Endothelial cell (in vitro differentiated cells): Measurements from ENCODE around the gene SLC25A24. TPM values are rescaled to one million over a fixed set of nuclear protein-coding genes. Genes with fewer than 3 reads are reported as not detected.
"Not testable (repeated sequence)": the region's sequence is repeated elsewhere in the genome, so short reads cannot be mapped to it uniquely, and the experiment has no call there.

Experiments
- DNase-seq: peaks from one replicate; pipeline ENCODE4 v3.0.0; 2021; ENCODE audit warnings: low spot score
- H3K27ac Mint-ChIP-seq: one replicate; pipeline ENCODE4 v1.8.0; 2021; ENCODE audit warnings: mixed read lengths, inconsistent platforms; ENCODE audit not compliant: unreplicated experiment
- H3K27me3 Mint-ChIP-seq: one replicate; pipeline ENCODE4 v1.8.0; 2021; ENCODE audit warnings: mild to moderate bottlenecking, moderate library complexity, mixed read lengths, inconsistent platforms; ENCODE audit not compliant: unreplicated experiment
- H3K36me3 Mint-ChIP-seq: one replicate; pipeline ENCODE4 v1.8.0; 2021; ENCODE audit warnings: mild to moderate bottlenecking, low read depth, mixed read lengths, inconsistent platforms; ENCODE audit not compliant: unreplicated experiment
- H3K4me1 Mint-ChIP-seq: one replicate; pipeline ENCODE4 v1.8.0; 2021; ENCODE audit warnings: mild to moderate bottlenecking, mixed read lengths, inconsistent platforms; ENCODE audit not compliant: unreplicated experiment
- H3K4me3 Mint-ChIP-seq: one replicate; pipeline ENCODE4 v1.8.0; 2021; ENCODE audit warnings: mild to moderate bottlenecking, mixed read lengths, inconsistent platforms; ENCODE audit not compliant: unreplicated experiment
- H3K9me3 Mint-ChIP-seq: one replicate; pipeline ENCODE4 v1.8.0; 2021; ENCODE audit warnings: mixed read lengths, inconsistent platforms; ENCODE audit not compliant: unreplicated experiment
- CTCF ChIP-seq: fragments of 200-600 bp; sonication (generic); IDR thresholded peaks from one replicate; pipeline ENCODE4 v1.5.0; 2021; ENCODE audit warnings: antibody characterized with exemption; ENCODE audit not compliant: unreplicated experiment
- long read RNA-seq: library from polyadenylated mRNA; unstranded; transcript quantifications from one replicate; pipeline ENCODE4 v2.0.0, GENCODE V29; 2020; ENCODE audit not compliant: unreplicated experiment
- total RNA-seq: library from RNA; stranded (reverse); fragmentation: NEBNext Ultra II Directional; extraction: Animal tissue kit (Norgen Biotek cat#: 25700); gene quantifications from one replicate; pipeline ENCODE4 v1.2.1, GENCODE V29; 2021; ENCODE audit not compliant: unreplicated experiment

The SLC25A24 gene
- total RNA-seq, result 51.1 TPM
- long read RNA-seq, full-length matches to known transcripts, result 19 of 26 reads
- long read RNA-seq, partial matches to known transcripts, result 1 of 26 reads
- long read RNA-seq, other reads (novel, unspliced or antisense), result 6 of 26 reads

GRCh38 chr1:108199781-108200686 is at the start of gene SLC25A24:
SLC25A24 (minus strand) TSS chr1:108200343; CDS start chr1:108200138, 205 bp downstream.
- TF ChIP-seq CTCF, result no peak
- DNase-seq, result peak; percentile 80
- Mint-ChIP-seq H3K27me3 (peaks cover 16% of the 10 kb centered on the region), H3K27ac (peak within 1 kb of the TSS; percentile 99), H3K9me3 (peaks cover 4% of the 10 kb centered on the region), H3K4me1 (peaks cover 34% of the 10 kb centered on the region), H3K4me3 (peak within 1 kb of the TSS; percentile 97), H3K36me3 (peaks cover 43% of the 10 kb centered on the region)

- H3K4me1 Mint-ChIP-seq, H3K27me3 Mint-ChIP-seq, H3K27ac Mint-ChIP-seq, H3K36me3 Mint-ChIP-seq, H3K4me3 Mint-ChIP-seq, H3K9me3 Mint-ChIP-seq, DNase-seq: not testable (repeated sequence)
Measured at GRCh38 chr1:108243976-108244375, 43.8 kb upstream of the SLC25A24 start, which contains the start of gene NBPF4. NBPF4 (minus strand) TSS chr1:108244076; CDS start chr1:108243761, 315 bp downstream.

GRCh38 chr1:108239426-108239825 is 39.3 kb upstream of the SLC25A24 start:
- not testable (repeated sequence) for H3K27ac Mint-ChIP-seq, DNase-seq, H3K4me1 Mint-ChIP-seq, H3K9me3 Mint-ChIP-seq, H3K27me3 Mint-ChIP-seq, H3K4me3 Mint-ChIP-seq, H3K36me3 Mint-ChIP-seq

- not testable (repeated sequence) for H3K4me3 Mint-ChIP-seq, H3K36me3 Mint-ChIP-seq, H3K27me3 Mint-ChIP-seq, H3K27ac Mint-ChIP-seq, H3K4me1 Mint-ChIP-seq, H3K9me3 Mint-ChIP-seq, DNase-seq
Measured at GRCh38 chr1:108235308-108235707, 35.2 kb upstream of the SLC25A24 start.

GRCh38 chr1:108232183-108232582 is 32.0 kb upstream of the SLC25A24 start:
- not testable (repeated sequence) for H3K9me3 Mint-ChIP-seq, H3K36me3 Mint-ChIP-seq, H3K27me3 Mint-ChIP-seq, H3K27ac Mint-ChIP-seq, DNase-seq, H3K4me3 Mint-ChIP-seq, H3K4me1 Mint-ChIP-seq

- not testable (repeated sequence) for H3K4me1 Mint-ChIP-seq, H3K36me3 Mint-ChIP-seq, H3K9me3 Mint-ChIP-seq, H3K4me3 Mint-ChIP-seq, H3K27ac Mint-ChIP-seq, DNase-seq, H3K27me3 Mint-ChIP-seq
Measured at GRCh38 chr1:108229976-108230375, 29.8 kb upstream of the SLC25A24 start.

- H3K27me3 Mint-ChIP-seq, DNase-seq, H3K4me3 Mint-ChIP-seq, H3K27ac Mint-ChIP-seq, H3K4me1 Mint-ChIP-seq, H3K36me3 Mint-ChIP-seq, H3K9me3 Mint-ChIP-seq: not testable (repeated sequence)
Measured at GRCh38 chr1:108227772-108228171, 27.6 kb upstream of the SLC25A24 start.

GRCh38 chr1:108226855-108227254 is 26.7 kb upstream of the SLC25A24 start:
- not testable (repeated sequence) for H3K4me3 Mint-ChIP-seq, H3K27ac Mint-ChIP-seq, H3K4me1 Mint-ChIP-seq, DNase-seq, H3K27me3 Mint-ChIP-seq, H3K9me3 Mint-ChIP-seq, H3K36me3 Mint-ChIP-seq

- H3K27ac Mint-ChIP-seq, result not testable (repeated sequence)
Measured at GRCh38 chr1:108223226-108223625, 23.1 kb upstream of the SLC25A24 start.

GRCh38 chr1:108217515-108218174 is 17.5 kb upstream of the SLC25A24 start:
- H3K4me1 Mint-ChIP-seq, H3K27ac Mint-ChIP-seq, H3K27me3 Mint-ChIP-seq, H3K4me3 Mint-ChIP-seq, DNase-seq, H3K36me3 Mint-ChIP-seq, H3K9me3 Mint-ChIP-seq: not testable (repeated sequence)

More at GRCh38 chr1:108223226-108223625, 23.1 kb upstream of the SLC25A24 start:
- H3K4me3 Mint-ChIP-seq, H3K4me1 Mint-ChIP-seq, H3K9me3 Mint-ChIP-seq, H3K36me3 Mint-ChIP-seq, DNase-seq, H3K27me3 Mint-ChIP-seq: not testable (repeated sequence)

GRCh38 chr1:108217007-108217406 is 16.9 kb upstream of the SLC25A24 start:
- not testable (repeated sequence) for H3K9me3 Mint-ChIP-seq, H3K4me1 Mint-ChIP-seq, H3K27me3 Mint-ChIP-seq, H3K36me3 Mint-ChIP-seq, H3K4me3 Mint-ChIP-seq, DNase-seq, H3K27ac Mint-ChIP-seq
